ENCODE measurements around the gene TLL2. TPM values are rescaled to one million over a fixed set of nuclear protein-coding genes. Genes with fewer than 3 reads are reported as not detected.

TLL2 gene
- total and polyA plus RNA-seq, 2 donors (not counting 3 experiments of a cell fraction or from before 2014, with no cell fraction given) = 0.03 to 0.20 TPM

GRCh38 chr10:96319754-96320474 lies 193.8 kb downstream of the TLL2 start:
- Histone ChIP-seq H3K4me3 (replicated peaks in 1 of 3; ENCODE audit: insufficient read depth in 1 of 3, low read depth in 1 of 3, low read length in 3 of 3) (no peak overlapping the region), H3K9me1 (replicated peaks; ENCODE audit: control insufficient read depth, extremely low read depth, insufficient read depth, low read length) (no peaks in the 10 kb centered on the region), H3K9me3 (replicated peaks; ENCODE audit: control insufficient read depth, insufficient read depth, low read length) (no peaks in the 10 kb centered on the region), H4K20me1 (replicated peaks; ENCODE audit: control insufficient read depth, extremely low read depth, insufficient read depth, low read length) (no peaks in the 10 kb centered on the region), H3K27ac (ENCODE audit: insufficient read depth, low read depth, low read length) (no peak overlapping the region), H2AFZ (ENCODE audit: low read depth, low read length) (no peak overlapping the region), H3K27me3 (ENCODE audit: control insufficient read depth in 2 of 2, insufficient read depth in 2 of 2, low read length in 2 of 2) (no peaks in the 10 kb centered on the region), H3K9ac (replicated peaks; ENCODE audit: extremely low read depth, insufficient read depth, low read length) (no peak overlapping the region), H3K79me2 (ENCODE audit: control insufficient read depth, insufficient read depth, low read length) (no peaks in the 10 kb centered on the region), H3K4me2 (ENCODE audit: insufficient read depth, low read length) (no peak overlapping the region), H3K36me3 (ENCODE audit: control insufficient read depth in 2 of 2, extremely low read depth in 1 of 2, insufficient read depth in 2 of 2, low read length in 2 of 2) (no peaks in the 10 kb centered on the region), H3K4me1 (ENCODE audit: control insufficient read depth, extremely low read depth, insufficient read depth, low read length) (no peaks in the 10 kb centered on the region)
- dilution Hi-C loops (cut with MboI; ENCODE audit: extremely low pct_ligation_motif_present, low sequenced_read_pairs) (no loop called here), intact Hi-C loops (cut with micrococcal nuclease) (no loop called here)
- BruUV-seq (replicated peaks) = no TSS peak
- ChIA-PET CTCF (interaction anchor here (0.9 to 2.1 kb wide), 3 partner anchors 15 to 303 kb away, joined by 3 to 6 read pairs (median 6); no protein-coding TSS in a partner anchor), POLR2A (no interaction called here)
- no peak for FAIRE-seq
- no peak for DNase-seq (ENCODE audit: low read depth, low spot score)
- TF ChIP-seq MYC (IDR thresholded peaks at IDR 0.05; ENCODE audit: low read depth, low read length) (no peak), GATA2 (IDR thresholded peaks at IDR 0.05; ENCODE audit: insufficient read depth, insufficient read length, low read depth, low read length) (no peak), POLR2A (IDR thresholded peaks at IDR 0.05; ENCODE audit: low read depth, low read length) (no peak), FOS (IDR thresholded peaks at IDR 0.05; ENCODE audit: borderline replicate concordance, insufficient read depth, low read length) (no peak)
- TF ChIP-seq, protein P1, sequence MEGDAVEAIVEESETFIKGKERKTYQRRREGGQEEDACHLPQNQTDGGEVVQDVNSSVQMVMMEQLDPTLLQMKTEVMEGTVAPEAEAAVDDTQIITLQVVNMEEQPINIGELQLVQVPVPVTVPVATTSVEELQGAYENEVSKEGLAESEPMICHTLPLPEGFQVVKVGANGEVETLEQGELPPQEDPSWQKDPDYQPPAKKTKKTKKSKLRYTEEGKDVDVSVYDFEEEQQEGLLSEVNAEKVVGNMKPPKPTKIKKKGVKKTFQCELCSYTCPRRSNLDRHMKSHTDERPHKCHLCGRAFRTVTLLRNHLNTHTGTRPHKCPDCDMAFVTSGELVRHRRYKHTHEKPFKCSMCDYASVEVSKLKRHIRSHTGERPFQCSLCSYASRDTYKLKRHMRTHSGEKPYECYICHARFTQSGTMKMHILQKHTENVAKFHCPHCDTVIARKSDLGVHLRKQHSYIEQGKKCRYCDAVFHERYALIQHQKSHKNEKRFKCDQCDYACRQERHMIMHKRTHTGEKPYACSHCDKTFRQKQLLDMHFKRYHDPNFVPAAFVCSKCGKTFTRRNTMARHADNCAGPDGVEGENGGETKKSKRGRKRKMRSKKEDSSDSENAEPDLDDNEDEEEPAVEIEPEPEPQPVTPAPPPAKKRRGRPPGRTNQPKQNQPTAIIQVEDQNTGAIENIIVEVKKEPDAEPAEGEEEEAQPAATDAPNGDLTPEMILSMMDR (IDR thresholded peaks at IDR 0.05; ENCODE audit: extremely low read depth in 1 of 2, insufficient read depth in 1 of 2, low read depth in 1 of 2, low read length in 2 of 2) = no peak
- TF ChIP-seq, protein P2, sequence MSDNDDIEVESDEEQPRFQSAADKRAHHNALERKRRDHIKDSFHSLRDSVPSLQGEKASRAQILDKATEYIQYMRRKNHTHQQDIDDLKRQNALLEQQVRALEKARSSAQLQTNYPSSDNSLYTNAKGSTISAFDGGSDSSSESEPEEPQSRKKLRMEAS (IDR thresholded peaks at IDR 0.05; ENCODE audit: insufficient read depth, insufficient read length) = no peak
